HepG2 (cell line): ENCODE data around the gene ANAPC2. TPM values are rescaled to one million over a fixed set of nuclear protein-coding genes. Genes with fewer than 3 reads are reported as not detected.
A peak's percentile ranks its signal among the peaks of the same experiment; 100 is the strongest.

Experiments
- ARID5B ChIP-seq: IDR thresholded peaks from 2 replicates; pipeline ENCODE4 v1.4.0; 2020; ENCODE audit warnings: mild to moderate bottlenecking, missing genetic modification reagents
- CBX1 ChIP-seq: IDR thresholded peaks from one replicate; pipeline ENCODE4 v1.6.1; 2016; ENCODE audit warnings: antibody characterized with exemption, low read depth
- DMAP1 ChIP-seq: IDR thresholded peaks from 2 replicates; pipeline ENCODE4 v1.6.1; 2016
- FOXC1 ChIP-seq: sonication (generic); formaldehyde crosslinking; IDR thresholded peaks from 2 replicates; pipeline ENCODE4 v1.8.0; 2022; ENCODE audit warnings: mild to moderate bottlenecking, missing genetic modification reagents, borderline replicate concordance
- KAT2B ChIP-seq: fragments of 150-350 bp; IDR thresholded peaks from 2 replicates; pipeline ENCODE4 v1.6.1; 2014; ENCODE audit warnings: low read depth, low read length, borderline replicate concordance
- KDM6A ChIP-seq: IDR thresholded peaks from 2 replicates; pipeline ENCODE4 v1.6.1; 2016; ENCODE audit warnings: low read depth
- KLF16 ChIP-seq, 2 experiments: sonication (generic) in 1 of 2; formaldehyde crosslinking in 1 of 2; IDR thresholded peaks; 2 replicates each; pipeline versions ENCODE4 v1.6.1 to v1.8.0; 2016 to 2023; ENCODE audit warnings: missing genetic modification reagents in 2 of 2, missing compliant biosample characterization in 1 of 2
- NAIF1 ChIP-seq: sonication (generic); formaldehyde crosslinking; IDR thresholded peaks from 2 replicates; pipeline ENCODE4 v1.5.0; 2020; ENCODE audit warnings: mild to moderate bottlenecking, missing genetic modification reagents, borderline replicate concordance
- NFRKB ChIP-seq: fragments of 450-650 bp; IDR thresholded peaks from 2 replicates; pipeline ENCODE4 v1.6.1; 2017
- PAF1 ChIP-seq: IDR thresholded peaks from 2 replicates; pipeline ENCODE4 v1.6.1; 2016; ENCODE audit warnings: missing genetic modification reagents, missing compliant biosample characterization
- SETDB1 ChIP-seq: sonication (generic); formaldehyde crosslinking; IDR thresholded peaks from 2 replicates; pipeline ENCODE4 v1.5.1; 2020; ENCODE audit warnings: missing genetic modification reagents, mild to moderate bottlenecking, borderline replicate concordance
- ZNF430 ChIP-seq: sonication (generic); formaldehyde crosslinking; IDR thresholded peaks from 2 replicates; pipeline ENCODE4 v1.9.0; 2021; ENCODE audit warnings: mild to moderate bottlenecking, missing genetic modification reagents
- ZNF460 ChIP-seq: sonication (generic); formaldehyde crosslinking; IDR thresholded peaks from 2 replicates; pipeline ENCODE4 v1.5.1; 2020; ENCODE audit warnings: missing genetic modification reagents, mild to moderate bottlenecking, borderline replicate concordance
- ZNF572 ChIP-seq: sonication (generic); formaldehyde crosslinking; IDR thresholded peaks from 2 replicates; pipeline ENCODE4 v1.5.1; 2020; ENCODE audit warnings: mild to moderate bottlenecking, missing genetic modification reagents
- ZNF605 ChIP-seq: sonication (generic); formaldehyde crosslinking; IDR thresholded peaks from 2 replicates; pipeline ENCODE4 v1.8.0; 2022; ENCODE audit warnings: mild to moderate bottlenecking, missing genetic modification reagents
- ZNF615 ChIP-seq: sonication (generic); formaldehyde crosslinking; IDR thresholded peaks from 2 replicates; pipeline ENCODE4 v1.5.0; 2020; ENCODE audit warnings: mild to moderate bottlenecking, missing genetic modification reagents, borderline replicate concordance
- polyA plus RNA-seq, 8 experiments: library from polyadenylated mRNA; depleted of rRNA in 3 of 8; stranded (reverse) in 7 of 8; unstranded in 1 of 8; fragments of >200 nt; fragmentation: Illumina TruSeq in 4 of 8; extraction: Trizol in 4 of 8; gene quantifications; 2 replicates each; pipeline versions ENCODE4 v1.2.1 to v1.2.3, GENCODE V29; 2011 to 2016; ENCODE audit warnings: low read depth in 4 of 8, missing spikeins in 1 of 8, mixed read lengths in 1 of 8; ENCODE audit not compliant: insufficient read depth in 1 of 8
- total RNA-seq, 5 experiments: library from RNA; depleted of rRNA; stranded (reverse); fragments of >200 nt; fragmentation: Illumina TruSeq; extraction: Trizol; gene quantifications; 2 replicates each; pipeline ENCODE4 v1.2.3, GENCODE V29; 2016; ENCODE audit warnings: low read depth in 1 of 5
- TF ChIP-seq, protein P1 (sequence below): sonication (generic); formaldehyde crosslinking; IDR thresholded peaks from 2 replicates; pipeline ENCODE4 v1.5.0; 2020; ENCODE audit warnings: missing genetic modification reagents, mild to moderate bottlenecking, borderline replicate concordance
- TF ChIP-seq, protein P2 (sequence below): sonication (generic); formaldehyde crosslinking; IDR thresholded peaks from 2 replicates; pipeline ENCODE4 v1.5.1; 2020; ENCODE audit warnings: mild to moderate bottlenecking, moderate library complexity, missing genetic modification reagents
- TF ChIP-seq, protein P3 (sequence below): fragments of 450-650 bp; IDR thresholded peaks from 2 replicates; pipeline ENCODE4 v1.6.1; 2017; ENCODE audit warnings: mild to moderate bottlenecking

Gene ANAPC2
- total and polyA plus RNA-seq, 2 of the 13 experiments (the other 11 are each of a cell fraction or from before 2014, with no cell fraction given): 12.3 to 15.4 TPM

DNA sequence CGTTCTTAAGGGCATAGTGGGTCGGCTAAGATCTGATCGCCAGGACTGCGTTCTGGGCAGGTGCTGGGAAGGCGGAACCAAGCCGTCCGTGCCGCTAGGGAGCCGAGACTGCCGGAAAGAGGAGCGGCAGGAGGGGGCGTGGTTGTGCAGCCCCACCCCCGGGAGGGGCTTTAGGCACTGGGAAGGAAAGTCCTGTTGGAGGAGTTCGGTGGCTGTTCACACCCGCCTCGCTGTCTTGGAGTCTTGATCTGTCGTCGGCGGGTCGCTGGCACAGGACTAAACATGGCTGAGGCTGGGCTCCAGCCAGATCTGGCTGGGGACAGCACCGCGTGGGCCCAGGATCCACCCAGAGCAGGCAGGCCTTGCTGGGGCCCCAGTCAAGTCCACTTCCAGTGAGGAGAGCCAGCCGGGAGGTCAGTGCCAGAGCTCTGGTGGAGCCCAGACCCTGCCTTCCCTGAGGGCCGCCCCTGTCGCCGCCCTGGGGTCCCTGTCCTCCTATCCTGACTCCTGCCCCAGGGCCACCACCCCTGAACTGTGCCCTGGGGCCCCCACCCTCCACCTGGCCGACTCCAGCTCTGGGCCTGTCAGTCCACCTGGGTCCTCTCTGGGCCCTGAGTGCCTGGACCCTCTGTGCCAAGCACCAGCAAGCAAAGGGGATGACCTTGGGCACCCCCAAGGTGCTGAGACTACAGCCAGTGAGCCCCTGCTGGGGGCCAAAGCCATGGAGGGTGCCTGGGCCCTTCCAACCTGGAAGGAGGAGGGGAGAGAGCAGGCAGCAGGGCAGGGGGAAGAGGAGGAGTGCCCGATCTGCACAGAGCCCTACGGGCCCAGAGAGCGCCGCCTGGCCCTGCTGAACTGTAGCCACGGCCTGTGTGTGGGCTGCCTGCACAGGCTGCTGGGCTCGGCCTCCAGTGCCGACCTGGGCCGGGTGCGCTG lies 29.2 kb upstream of the ANAPC2 start (continued):
- TF ChIP-seq DMAP1 (CRISPR knock-in tag) (no peak), KDM6A (CRISPR knock-in tag) (no peak), ZNF572 (CRISPR knock-in tag) (peak; percentile 51; the same call in 1 of the 2 replicates), NAIF1 (CRISPR knock-in tag) (no peak), ZNF605 (no peak), ZNF460 (CRISPR knock-in tag) (no peak), KLF16 (CRISPR knock-in tag; IDR thresholded peaks at IDR 0.05) (no peak), ZNF430 (CRISPR knock-in tag) (no peak; the same call in 1 of the 2 replicates), FOXC1 (CRISPR knock-in tag) (0 out of 2 replicates have a peak, but pooled peaks have one; percentile 57), PAF1 (CRISPR knock-in tag) (no peak), SETDB1 (CRISPR knock-in tag) (no peak), CBX1 (no peak), NFRKB (no peak), ARID5B (no peak; the same call in 1 of the 2 replicates), ZNF615 (CRISPR knock-in tag) (no peak), KAT2B (no peak)
- TF ChIP-seq, protein P1, sequence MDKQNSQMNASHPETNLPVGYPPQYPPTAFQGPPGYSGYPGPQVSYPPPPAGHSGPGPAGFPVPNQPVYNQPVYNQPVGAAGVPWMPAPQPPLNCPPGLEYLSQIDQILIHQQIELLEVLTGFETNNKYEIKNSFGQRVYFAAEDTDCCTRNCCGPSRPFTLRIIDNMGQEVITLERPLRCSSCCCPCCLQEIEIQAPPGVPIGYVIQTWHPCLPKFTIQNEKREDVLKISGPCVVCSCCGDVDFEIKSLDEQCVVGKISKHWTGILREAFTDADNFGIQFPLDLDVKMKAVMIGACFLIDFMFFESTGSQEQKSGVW (CRISPR knock-in tag): no peak
- TF ChIP-seq, protein P2, sequence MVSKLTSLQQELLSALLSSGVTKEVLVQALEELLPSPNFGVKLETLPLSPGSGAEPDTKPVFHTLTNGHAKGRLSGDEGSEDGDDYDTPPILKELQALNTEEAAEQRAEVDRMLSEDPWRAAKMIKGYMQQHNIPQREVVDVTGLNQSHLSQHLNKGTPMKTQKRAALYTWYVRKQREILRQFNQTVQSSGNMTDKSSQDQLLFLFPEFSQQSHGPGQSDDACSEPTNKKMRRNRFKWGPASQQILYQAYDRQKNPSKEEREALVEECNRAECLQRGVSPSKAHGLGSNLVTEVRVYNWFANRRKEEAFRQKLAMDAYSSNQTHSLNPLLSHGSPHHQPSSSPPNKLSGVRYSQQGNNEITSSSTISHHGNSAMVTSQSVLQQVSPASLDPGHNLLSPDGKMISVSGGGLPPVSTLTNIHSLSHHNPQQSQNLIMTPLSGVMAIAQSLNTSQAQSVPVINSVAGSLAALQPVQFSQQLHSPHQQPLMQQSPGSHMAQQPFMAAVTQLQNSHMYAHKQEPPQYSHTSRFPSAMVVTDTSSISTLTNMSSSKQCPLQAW: peak; percentile 33; the same call in 1 of the 2 replicates
- TF ChIP-seq, protein P3, sequence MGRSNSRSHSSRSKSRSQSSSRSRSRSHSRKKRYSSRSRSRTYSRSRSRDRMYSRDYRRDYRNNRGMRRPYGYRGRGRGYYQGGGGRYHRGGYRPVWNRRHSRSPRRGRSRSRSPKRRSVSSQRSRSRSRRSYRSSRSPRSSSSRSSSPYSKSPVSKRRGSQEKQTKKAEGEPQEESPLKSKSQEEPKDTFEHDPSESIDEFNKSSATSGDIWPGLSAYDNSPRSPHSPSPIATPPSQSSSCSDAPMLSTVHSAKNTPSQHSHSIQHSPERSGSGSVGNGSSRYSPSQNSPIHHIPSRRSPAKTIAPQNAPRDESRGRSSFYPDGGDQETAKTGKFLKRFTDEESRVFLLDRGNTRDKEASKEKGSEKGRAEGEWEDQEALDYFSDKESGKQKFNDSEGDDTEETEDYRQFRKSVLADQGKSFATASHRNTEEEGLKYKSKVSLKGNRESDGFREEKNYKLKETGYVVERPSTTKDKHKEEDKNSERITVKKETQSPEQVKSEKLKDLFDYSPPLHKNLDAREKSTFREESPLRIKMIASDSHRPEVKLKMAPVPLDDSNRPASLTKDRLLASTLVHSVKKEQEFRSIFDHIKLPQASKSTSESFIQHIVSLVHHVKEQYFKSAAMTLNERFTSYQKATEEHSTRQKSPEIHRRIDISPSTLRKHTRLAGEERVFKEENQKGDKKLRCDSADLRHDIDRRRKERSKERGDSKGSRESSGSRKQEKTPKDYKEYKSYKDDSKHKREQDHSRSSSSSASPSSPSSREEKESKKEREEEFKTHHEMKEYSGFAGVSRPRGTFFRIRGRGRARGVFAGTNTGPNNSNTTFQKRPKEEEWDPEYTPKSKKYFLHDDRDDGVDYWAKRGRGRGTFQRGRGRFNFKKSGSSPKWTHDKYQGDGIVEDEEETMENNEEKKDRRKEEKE: no peak
